HG03439 (cell line): ENCODE results near the gene CNTLN.
"Not testable (repeated sequence)": the region's sequence is repeated elsewhere in the genome, so short reads cannot be mapped to it uniquely, and the experiment has no call there.

ENCODE experiments used
- ATAC-seq: cut with Tn5 transposase; IDR thresholded peaks from one replicate; pipeline ENCODE4 v1.9.1; 2021; ENCODE audit warnings: mild to moderate bottlenecking, moderate library complexity; ENCODE audit not compliant: unreplicated experiment

CNTLN gene

DNA sequence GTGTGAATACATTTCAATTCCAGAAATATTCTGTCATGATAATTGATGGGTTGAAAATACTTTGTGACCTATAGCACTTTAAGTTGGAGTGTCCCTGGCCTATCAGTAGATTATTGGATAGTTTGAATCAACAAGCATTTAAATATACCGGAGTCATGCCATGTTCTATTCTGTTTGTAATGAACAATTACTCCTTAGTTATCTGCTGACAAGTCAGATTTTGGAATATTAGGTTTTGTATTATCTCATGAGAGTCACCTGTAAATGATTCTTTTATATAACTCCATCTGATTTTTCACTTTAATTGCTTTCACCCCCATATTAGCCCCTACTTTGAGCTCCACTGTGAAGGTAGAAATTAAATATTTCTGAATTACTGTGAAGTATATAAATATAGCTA is 351.6 kb downstream of the CNTLN start:
- ATAC-seq, result no peak

DNA sequence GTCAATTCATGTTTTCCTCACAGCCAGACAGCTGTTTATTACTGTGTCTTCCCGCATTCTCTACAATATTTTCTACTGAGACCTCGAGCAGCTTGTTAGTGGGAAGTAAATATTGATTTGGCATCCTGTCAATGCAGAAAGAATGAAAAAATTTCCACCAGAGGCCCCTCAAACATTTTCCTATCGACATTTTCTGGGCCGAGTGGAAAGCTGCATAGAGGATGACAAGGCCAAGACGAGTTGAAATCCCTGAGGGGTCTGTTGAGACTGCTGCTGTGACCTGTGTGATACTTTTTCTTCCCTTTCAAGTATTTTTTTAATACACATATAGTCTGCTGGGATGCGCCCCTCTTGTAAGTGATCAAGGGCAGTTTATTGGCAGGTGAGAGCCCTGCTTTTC is 352.6 kb downstream of the CNTLN start:
- ATAC-seq, result no peak

DNA sequence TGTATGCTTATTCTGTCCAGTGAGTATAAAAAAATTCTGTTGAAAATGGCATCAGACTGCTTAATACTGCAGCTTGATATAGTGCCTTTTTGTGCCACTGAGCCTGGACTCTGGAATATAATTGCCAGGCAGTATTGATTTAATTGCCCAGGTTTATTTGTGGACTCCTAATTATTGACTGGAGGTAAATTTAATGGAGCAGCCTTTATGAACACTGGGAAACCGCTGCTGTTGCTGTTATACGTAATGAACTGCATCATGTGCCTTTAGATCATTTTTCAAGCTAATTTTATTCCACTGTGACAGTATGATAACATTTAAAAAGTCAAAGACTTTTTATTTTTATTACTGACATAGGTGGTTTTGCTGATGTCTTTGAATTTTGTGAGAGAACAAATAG is 353.8 kb downstream of the CNTLN start:
- ATAC-seq, result no peak

DNA sequence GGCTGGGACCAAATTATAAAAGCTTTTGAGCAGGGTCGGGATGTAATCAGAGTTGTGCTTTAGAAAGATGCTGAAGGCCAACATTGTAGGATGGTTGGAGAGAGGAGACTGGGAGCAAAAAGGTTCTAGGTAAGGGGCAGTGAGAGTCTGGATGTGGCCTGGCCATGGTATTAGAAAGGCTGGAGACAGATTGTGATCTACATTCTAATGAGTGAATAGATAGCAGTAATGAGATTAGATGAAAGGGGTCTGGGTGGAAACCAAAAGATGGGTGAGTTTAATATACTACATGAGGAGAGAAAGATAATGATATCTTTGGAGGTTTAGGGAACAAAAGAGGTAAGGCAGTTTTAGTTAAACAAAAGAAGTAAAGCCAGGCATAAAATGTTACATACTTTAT is 355.3 kb downstream of the CNTLN start:
- ATAC-seq, result no peak

DNA sequence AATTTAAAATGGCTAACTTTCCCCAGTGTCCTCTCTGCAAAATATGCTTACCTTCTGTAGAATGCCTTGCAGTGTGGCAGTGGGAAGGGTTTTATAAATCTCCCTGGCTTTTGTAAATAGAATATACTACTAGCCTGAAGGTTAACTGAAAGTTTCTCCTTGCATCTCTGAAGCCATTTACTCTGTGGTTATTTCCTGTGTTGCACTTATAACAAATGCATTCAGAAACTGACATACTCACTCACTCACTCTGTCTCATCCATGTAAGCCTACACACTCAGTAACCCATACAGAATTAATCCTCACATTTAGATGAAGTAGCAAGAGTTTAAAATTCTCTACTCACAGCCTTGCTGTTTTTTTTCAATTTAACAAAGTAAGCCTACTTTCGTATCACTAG is 356.9 kb downstream of the CNTLN start:
- no peak for ATAC-seq

DNA sequence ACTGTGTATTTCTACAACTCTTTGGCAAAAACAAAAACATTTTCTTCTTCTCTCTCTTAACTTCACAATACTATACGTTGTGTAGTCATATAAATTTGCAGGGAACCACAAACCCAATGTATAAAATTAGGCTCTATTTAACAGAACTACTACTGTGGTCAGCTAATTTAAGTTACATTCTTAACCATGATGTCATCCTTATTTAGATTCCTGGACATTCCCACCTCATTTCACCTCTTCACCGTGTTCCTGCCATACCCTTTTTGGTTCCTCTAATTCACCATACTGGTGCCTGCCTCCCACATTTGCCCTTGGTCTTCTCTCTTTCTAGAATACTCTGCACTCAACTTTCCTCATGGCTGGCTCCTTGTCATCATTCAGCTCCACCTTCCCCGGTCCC is 368.4 kb downstream of the CNTLN start:
- no peak for ATAC-seq

DNA sequence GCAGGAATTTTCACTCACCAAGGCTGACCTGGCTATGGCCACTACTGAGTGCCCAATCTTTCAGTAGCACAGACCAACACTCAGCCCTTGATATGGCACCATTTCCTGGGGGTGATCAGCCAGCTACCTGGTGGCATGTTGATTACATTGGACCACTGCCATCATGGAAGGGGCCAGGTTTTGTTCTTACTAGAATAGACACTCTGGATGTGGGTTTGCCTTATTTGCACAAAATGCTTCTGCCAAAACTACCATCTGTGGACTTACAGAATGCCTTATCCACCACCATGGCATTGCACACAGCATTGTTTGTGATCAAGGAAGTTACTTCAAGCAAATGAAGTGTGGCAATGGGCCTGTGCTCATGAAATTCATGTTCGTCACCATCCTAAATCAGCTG is 374.3 kb downstream of the CNTLN start:
- no peak for ATAC-seq

DNA sequence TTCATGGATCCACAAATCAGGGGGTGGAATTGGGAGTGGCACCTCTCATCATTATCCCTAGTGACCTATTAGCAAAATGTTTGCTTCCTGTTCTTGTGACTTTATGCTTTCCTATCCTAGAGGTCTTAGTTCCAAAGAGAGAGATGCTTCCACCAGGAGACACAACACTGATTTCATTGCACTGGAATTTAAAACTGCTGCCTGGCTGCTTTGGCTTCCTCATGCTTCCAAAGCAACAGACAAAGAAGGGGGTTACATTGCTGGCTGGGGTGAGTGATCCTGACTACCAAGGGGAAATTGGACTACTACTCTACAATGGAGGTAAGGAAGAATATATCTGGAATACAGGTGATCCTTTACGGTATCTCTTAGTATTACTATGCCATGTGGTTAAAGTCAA is 374.9 kb downstream of the CNTLN start:
- no peak for ATAC-seq

DNA sequence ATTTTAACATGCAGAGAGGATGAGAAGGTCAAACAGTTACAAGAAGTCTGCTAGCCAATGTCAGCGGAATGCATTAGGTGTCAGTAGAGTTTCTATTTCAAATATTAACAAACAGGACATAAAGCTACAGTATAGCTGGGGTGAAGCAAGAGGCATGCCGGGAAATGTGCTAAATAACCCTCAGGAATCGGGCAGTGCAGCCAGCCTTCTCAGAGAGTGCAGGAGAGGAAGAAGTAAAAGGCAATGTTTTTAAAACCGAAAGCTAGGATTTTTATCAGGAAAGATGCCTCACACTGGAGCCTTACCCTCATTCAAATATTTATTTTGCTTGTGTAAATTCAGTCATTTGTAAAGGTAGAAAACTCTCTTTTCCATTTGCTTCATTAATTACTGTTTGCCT is 384.9 kb downstream of the CNTLN start:
- ATAC-seq, result no peak

DNA sequence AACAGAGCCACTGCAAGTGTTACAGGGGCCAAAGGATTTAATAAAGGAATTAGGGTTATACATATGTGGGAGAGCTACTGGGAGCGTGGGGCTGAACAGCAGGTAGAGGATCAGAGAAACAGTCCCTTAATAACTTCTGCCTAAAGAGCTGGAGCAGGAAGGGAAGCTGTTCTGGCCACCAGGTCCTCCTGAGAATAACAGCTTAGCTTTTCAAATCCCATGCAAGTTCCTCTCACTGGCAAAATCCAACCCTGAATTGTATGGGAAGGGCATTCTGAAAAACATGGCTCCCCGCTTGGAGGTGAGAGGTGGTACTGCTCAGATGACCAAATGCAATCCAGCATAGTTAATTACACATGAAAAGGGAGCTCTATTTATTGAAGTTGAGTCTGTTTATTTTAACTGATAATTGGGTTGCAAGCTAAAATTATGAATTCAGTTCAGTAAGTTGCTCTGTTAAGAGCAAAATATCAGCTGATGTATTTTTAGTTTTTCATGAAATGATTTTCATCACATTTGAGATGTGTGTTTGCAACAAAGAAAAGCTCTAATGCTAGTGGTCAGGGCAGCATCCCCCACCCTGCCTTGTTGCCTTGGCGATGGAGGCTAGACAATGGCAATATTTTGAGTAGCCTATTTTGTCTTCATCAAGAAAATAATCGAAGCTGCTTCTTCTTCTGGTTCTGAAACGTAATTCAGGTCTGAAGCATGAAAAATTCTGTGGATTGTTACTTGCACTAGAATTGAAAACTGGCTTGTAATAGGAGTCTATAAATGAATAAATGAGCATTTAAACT is 385.6 kb downstream of the CNTLN start:
- ATAC-seq, result no peak

DNA sequence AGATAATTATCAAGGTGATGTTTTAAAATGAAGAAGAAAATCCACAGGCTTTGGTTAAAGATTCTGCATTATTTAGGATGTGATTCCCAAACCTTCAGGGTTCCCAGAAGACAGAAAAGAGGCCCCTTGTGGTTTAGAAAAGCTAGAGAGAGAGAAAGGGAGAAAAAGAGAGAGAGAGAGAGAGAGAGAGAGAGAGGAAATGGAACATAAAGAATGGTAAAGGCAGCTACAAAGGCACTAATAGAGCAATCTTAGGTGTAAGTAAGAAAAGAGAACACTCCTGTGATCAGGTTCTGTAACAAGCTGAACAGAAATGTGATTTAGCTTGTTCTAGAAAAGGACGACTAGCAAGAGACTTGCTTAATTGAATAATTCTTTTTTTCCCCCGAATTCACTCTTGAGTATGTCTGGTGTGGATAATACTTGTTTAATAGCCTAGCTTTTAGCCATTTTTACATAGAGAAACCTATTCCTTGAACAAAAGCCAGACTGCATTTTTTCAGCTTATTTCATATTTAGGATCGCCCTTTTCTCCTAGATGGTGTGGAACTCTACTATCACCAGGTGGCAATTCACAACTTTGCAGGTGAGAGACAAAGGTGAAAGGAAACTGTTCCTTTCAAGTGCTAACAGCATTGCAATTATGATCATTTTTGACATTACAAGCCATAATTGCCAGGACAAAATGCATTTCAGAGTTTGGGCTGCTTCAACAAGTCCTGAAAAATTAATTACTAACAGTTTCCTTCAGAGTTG is 386.4 kb downstream of the CNTLN start:
- ATAC-seq, result no peak

DNA sequence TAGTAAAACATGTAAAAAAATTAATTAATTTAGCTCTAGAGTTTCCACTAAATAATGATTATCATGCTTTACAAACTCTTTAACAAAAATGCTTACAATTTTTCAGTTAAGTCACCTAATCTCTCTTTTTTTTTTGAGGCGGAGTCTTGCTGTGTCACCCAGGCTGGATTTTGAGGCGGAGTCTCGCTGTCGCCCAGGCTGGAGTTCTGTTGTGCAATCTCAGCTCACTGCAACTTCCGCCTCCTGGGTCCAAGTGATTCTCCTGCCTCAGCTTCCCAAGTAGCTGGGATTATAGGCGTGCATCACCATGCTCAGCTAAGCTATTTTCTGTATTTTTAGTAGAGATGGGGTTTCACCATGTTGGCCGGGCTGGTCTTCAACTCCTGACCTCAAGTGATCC is 391.9 kb downstream of the CNTLN start:
- not testable (repeated sequence) for ATAC-seq

DNA sequence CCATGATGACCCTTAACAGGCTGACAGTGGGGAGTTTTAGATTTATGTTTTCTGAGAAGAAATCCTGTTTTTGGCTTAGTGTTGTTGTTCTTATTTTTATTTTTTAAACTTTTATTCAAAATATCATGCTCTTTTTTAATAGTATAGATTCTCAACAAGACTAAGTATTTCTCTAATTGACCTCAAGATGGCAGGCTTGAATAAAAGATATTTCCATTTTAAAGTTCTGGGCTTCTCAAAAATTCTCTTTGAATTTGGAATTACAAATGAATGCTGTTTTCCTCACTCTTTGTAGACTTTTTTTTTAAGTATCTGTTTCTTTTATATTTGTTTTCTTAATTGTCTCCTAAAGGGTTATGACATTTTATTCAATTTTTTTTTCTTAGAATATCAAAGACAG is 394.0 kb downstream of the CNTLN start:
- no peak for ATAC-seq

DNA sequence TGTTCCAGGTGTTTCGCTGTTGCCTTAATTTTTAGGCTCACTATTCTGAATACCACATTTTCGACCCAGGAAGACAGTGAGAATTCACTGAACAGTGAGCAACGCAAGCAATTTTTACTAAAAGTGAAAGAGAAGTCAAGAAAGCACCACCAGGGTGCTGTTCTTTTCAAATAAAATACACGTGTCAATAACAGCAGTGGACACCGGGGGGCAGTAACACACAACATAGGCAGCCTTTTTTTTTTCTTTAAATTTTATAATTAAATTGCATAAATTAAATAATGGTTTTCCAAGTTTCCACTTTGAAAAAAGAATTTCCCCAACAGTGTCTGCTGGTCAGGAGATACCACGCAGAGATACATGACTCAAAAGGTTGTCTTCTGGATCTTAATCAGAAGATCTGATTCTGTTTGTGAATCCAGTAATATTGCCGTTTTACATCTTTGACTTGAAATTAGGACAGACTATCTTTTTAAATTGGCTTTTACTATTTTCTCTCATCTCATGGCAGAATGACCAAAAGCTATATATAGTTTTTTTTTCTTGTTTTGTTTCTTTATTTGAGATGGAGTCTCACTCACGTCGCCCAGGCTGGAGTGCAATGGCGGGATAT is 396.9 kb downstream of the CNTLN start:
- peak; percentile 88 for ATAC-seq

DNA sequence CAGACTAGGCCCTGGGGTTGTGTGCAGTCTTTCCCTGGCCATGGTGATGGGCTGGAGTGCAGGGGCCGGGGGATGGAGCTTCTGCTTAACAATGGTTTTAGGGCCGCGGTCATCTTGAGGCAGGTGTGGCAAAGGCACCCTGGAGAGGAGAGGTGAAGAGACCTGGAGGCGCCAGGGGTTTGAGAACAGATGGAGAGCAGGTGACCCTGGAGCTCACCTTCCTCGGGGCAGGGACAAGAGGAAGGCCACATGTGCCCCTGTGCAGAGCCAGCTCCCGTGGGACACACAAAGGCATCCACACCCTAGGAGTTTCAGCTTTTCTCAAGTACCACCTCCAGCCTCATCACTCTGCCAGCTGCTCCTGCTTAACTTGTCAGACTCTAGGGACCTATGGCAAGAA is 397.6 kb downstream of the CNTLN start:
- no peak for ATAC-seq

DNA sequence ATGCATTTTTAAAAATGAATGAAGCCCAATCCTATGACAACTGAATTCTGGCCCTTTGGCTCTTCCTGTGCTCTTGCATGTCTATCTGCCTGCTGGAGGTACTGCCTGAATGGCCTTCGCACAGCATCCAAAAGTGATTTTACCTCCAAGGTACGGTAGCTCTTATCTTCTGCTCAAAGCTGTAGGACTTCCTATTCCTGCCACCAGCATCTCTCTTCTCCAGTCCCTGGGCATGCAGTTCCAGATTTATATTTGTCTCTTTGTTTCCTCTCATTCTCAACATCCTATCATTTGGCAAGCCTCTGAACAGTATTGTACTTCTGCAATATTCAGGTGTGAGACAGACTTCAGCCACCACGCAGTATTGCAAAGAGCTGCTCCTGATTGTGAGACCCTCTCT is 400.3 kb downstream of the CNTLN start:
- ATAC-seq, result no peak

DNA sequence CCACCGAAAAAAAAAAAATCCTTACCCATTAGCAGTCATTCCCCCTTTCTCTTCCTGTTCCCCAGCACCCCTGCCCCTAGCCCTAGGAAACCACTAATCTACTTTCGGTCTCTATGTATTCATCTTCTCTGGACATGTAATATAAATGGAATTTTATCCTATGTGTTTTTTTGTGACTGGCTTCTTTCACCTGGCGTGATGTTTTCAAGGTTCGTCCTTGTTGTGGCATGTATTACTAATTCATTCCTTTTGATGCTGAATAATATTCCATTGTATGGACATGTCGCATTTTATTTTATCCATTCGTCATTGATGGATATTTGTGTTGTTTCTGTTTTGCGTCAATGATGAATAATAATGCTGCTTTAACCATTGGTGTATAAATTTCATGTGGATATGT is 401.2 kb downstream of the CNTLN start:
- no peak for ATAC-seq

DNA sequence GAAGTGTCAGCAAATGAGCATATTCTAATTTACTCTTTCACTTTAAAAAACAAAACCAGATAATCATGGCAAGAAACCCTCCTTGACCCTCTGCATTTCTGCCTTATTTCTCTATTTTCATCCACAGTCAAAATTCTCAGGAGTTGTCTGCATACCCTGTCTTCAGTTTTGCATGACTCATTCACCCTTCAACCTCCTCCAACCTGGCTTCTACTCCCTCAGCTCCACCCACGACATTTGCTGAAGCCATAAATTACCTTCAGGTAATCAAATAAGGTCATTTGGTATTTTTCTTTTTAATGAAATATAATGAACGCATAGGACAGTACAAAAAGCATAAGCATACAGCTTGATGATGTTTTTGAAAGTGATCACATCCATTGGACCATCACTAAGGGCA is 416.2 kb downstream of the CNTLN start:
- ATAC-seq, result no peak
